CD8-positive, alpha-beta memory T cell (primary cell): ENCODE measurements around the gene RALGDS. TPM values are rescaled to one million over a fixed set of nuclear protein-coding genes. Genes with fewer than 3 reads are reported as not detected.
A peak's percentile ranks its signal among the peaks of the same experiment; 100 is the strongest.

Source experiments
- CTCF ChIA-PET: fragments of 350-600 bp; sonication (Branson Sonifier 250); formaldehyde crosslinking; loops from one replicate; lab custom pipeline; 2021; ENCODE audit warnings: antibody characterized with exemption; lab: Charles Lee
- POLR2A ChIA-PET: fragments of 350-600 bp; sonication (Branson Sonifier 250); formaldehyde crosslinking; loops from one replicate; lab custom pipeline; 2021; ENCODE audit warnings: antibody characterized with exemption; lab: Charles Lee
- DNase-seq, 5 donors: peaks; one replicate each; pipeline versions ENCODE4 v3.0.0 to v3.0.0-alpha.2; 2020 to 2022; ENCODE audit warnings: mixed read lengths in 1 of 5
- H3K27ac ChIP-seq: one replicate; pipeline ENCODE4 v1.7.0; 2013; ENCODE audit warnings: low read depth, mild to moderate bottlenecking, low read length, moderate library complexity
- H3K27me3 ChIP-seq: 2 replicates; pipeline ENCODE4 v1.7.0; 2013; ENCODE audit warnings: low read length, mild to moderate bottlenecking; ENCODE audit not compliant: insufficient read depth, poor library complexity, severe bottlenecking
- H3K36me3 ChIP-seq: 2 replicates; pipeline ENCODE4 v1.7.0; 2013; ENCODE audit warnings: mild to moderate bottlenecking, low read length, moderate library complexity; ENCODE audit not compliant: insufficient read depth
- H3K4me1 ChIP-seq: 2 replicates; pipeline ENCODE4 v1.7.0; 2013; ENCODE audit warnings: mild to moderate bottlenecking, low read length, moderate library complexity; ENCODE audit not compliant: insufficient read depth
- H3K4me3 ChIP-seq: 2 replicates; pipeline ENCODE4 v1.7.0; 2013; ENCODE audit warnings: mild to moderate bottlenecking, low read length
- H3K9me3 ChIP-seq: 2 replicates; pipeline ENCODE4 v1.7.0; 2013; ENCODE audit warnings: mild to moderate bottlenecking, low read length
- H3K27ac Mint-ChIP-seq, 8 donors: one replicate each; pipeline ENCODE4 v1.8.0; 2020 to 2021; ENCODE audit warnings: mixed read lengths in 8 of 8, mild to moderate bottlenecking in 6 of 8, inconsistent platforms in 3 of 8, moderate library complexity in 3 of 8
- H3K27me3 Mint-ChIP-seq, 2 donors: one replicate each; pipeline ENCODE4 v1.8.0; 2020 to 2021; ENCODE audit warnings: mixed read lengths in 2 of 2, mild to moderate bottlenecking in 1 of 2, moderate library complexity in 1 of 2
- H3K36me3 Mint-ChIP-seq, 3 donors: one replicate each; pipeline ENCODE4 v1.8.0; 2020 to 2021; ENCODE audit warnings: mixed read lengths in 3 of 3, inconsistent platforms in 1 of 3, mild to moderate bottlenecking in 1 of 3
- H3K4me1 Mint-ChIP-seq, 3 donors: one replicate each; pipeline ENCODE4 v1.8.0; 2020 to 2021; ENCODE audit warnings: mixed read lengths in 3 of 3, inconsistent platforms in 1 of 3, mild to moderate bottlenecking in 1 of 3
- H3K4me3 Mint-ChIP-seq, 7 donors: one replicate each; pipeline ENCODE4 v1.8.0; 2020 to 2021; ENCODE audit warnings: mixed read lengths in 7 of 7, mild to moderate bottlenecking in 6 of 7, moderate library complexity in 4 of 7, inconsistent platforms in 2 of 7
- H3K9me3 Mint-ChIP-seq, 5 donors: one replicate each; pipeline ENCODE4 v1.8.0; 2020 to 2022; ENCODE audit warnings: mixed read lengths in 5 of 5, mild to moderate bottlenecking in 3 of 5, moderate library complexity in 2 of 5, inconsistent platforms in 1 of 5
- polyA plus RNA-seq: library from polyadenylated mRNA; unstranded; fragments of 300-500 nt; fragmentation: Illumina TruSeq; gene quantifications from one replicate; pipeline ENCODE4 v1.2.3, GENCODE V29; 2021
- total RNA-seq, 2 experiments: library from RNA; stranded (reverse); gene quantifications; one replicate each; pipeline ENCODE4 v1.2.3, GENCODE V29; 2021

The RALGDS gene
- total and polyA plus RNA-seq, 3 experiments from 2014 or later, result 59.1 to 78.0 (median 67.8) TPM

- Mint-ChIP-seq H3K36me3 (peaks cover 0 to 15% (median 0%) of the 10 kb centered on the region in 3 donors), H3K27ac (peak overlapping the region; percentile 75 to 92 (median 84)), H3K4me3 (peak overlapping the region; percentile 64 to 90 (median 79)), H3K27me3 (no peaks in the 10 kb centered on the region), H3K9me3 (no peaks in the 10 kb centered on the region), H3K4me1 (peaks cover 33 to 43% (median 34%) of the 10 kb centered on the region in 3 donors)
- peak overlapping the region; percentile 69 for H3K27ac ChIP-seq
- H3K36me3 ChIP-seq, result no peaks in the 10 kb centered on the region
- DNase-seq, result peak; percentile 74 to 89 (median 78)
- peak overlapping the region; percentile 56 for H3K4me3 ChIP-seq
- peaks cover 32% of the 10 kb centered on the region for H3K4me1 ChIP-seq
- CTCF ChIA-PET, result interaction anchor here (0.7 to 11.8 kb wide), 11 partner anchors 13 to 127 kb away, joined by 3 to 521 read pairs (median 4); partner anchors contain the start of genes GTF3C5 and RALGDS
- POLR2A ChIA-PET, result interaction anchor here (0.5 to 3.3 kb wide), 5 partner anchors 16 to 330 kb away, joined by 3 to 16 read pairs (median 4); partner anchors contain the start of genes GTF3C5 and SLC2A6
- H3K9me3 ChIP-seq, result no peaks in the 10 kb centered on the region
- no peaks in the 10 kb centered on the region for H3K27me3 ChIP-seq
Observed at GRCh38 chr9:133149130-133150015, 28.3 kb upstream of the RALGDS start.

DNA sequence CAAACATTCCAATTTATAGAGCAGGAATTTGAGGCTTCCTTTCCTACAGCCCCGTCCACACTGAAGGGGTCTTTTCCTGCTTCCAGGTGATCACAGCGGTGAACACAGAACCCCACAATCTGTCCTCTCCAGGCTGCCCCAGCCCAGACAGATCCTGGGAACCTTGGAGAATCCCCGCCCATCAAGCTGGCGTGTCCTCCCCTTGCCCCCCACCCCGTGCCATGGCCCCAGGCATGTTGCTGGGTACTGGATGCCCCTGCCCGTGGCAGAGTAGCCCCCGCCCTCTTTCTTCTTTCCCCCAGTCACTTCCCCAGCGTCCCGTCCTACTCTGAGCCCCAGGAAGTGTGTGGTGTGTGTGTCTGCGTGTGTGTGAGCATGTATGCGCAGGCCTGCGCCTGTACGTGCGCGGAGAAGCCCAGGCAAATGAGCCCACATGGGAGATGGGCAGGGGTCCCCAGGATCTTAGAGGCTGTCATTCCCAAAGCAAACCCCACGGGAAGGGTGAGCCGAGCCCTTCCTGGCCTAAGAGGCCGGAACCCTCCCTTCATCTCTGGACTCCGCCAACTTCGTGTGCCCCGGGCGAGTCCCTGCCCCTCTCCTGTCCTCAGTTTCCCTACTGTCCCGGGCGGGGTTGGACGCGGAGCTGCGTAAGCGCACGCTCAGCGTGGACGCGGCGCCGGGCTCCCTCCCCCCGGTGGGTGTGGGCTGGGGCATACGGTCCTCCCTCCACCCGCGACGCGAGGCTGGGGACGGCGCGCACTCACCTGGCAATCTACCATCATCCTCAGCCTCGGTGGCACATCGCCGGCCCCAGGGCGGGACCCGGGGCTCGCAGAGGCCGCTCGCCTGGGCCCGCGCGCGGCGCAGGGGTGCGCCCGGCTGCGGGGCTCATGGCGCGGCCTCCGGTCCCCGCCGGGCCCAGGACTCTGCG, 27.4 kb upstream of the RALGDS start:
- ChIA-PET CTCF (interaction anchor here (0.7 to 11.8 kb wide), 24 partner anchors 8 to 795 kb away, joined by 3 to 521 read pairs (median 6); partner anchors contain the start of genes GTF3C5 and RALGDS), POLR2A (interaction anchor here (1.1 to 3.3 kb wide), 5 partner anchors 15 to 118 kb away, joined by 4 to 16 read pairs (median 5); partner anchors contain the start of gene GTF3C5)
- H3K9me3 ChIP-seq, result no peaks in the 10 kb centered on the region
- peak overlapping the region; percentile 95 for H3K27ac ChIP-seq
- H3K27me3 Mint-ChIP-seq, result no peaks in the 10 kb centered on the region
- peaks cover 39 to 50% (median 40%) of the 10 kb centered on the region in 3 donors for H3K4me1 Mint-ChIP-seq
- H3K27ac Mint-ChIP-seq, result peak overlapping the region; percentile 98 to 100 (median 99)
- no peaks in the 10 kb centered on the region for H3K27me3 ChIP-seq
- H3K4me3 Mint-ChIP-seq, result peak overlapping the region; percentile 86 to 95 (median 91)
- peaks cover 0 to 15% (median 0%) of the 10 kb centered on the region in 3 donors for H3K36me3 Mint-ChIP-seq
- no peaks in the 10 kb centered on the region for H3K9me3 Mint-ChIP-seq
- H3K36me3 ChIP-seq, result no peaks in the 10 kb centered on the region
- peak overlapping the region; percentile 88 for H3K4me3 ChIP-seq
- peak; percentile 49 to 82 (median 73) for DNase-seq
- H3K4me1 ChIP-seq, result peaks cover 37% of the 10 kb centered on the region

GRCh38 chr9:133147412-133148198, 26.6 kb upstream of the RALGDS start:
- Histone ChIP-seq H3K4me3 (peak overlapping the region; percentile 88), H3K9me3 (no peaks in the 10 kb centered on the region), H3K36me3 (no peaks in the 10 kb centered on the region), H3K4me1 (peaks cover 46% of the 10 kb centered on the region), H3K27me3 (no peaks in the 10 kb centered on the region), H3K27ac (peak overlapping the region; percentile 95)
- Mint-ChIP-seq H3K27me3 (no peaks in the 10 kb centered on the region), H3K4me1 (peaks cover 45 to 59% (median 46%) of the 10 kb centered on the region in 3 donors), H3K36me3 (peaks cover 0 to 15% (median 0%) of the 10 kb centered on the region in 3 donors), H3K4me3 (peak overlapping the region; percentile 86 to 95 (median 91)), H3K27ac (peak overlapping the region; percentile 98 to 100 (median 99)), H3K9me3 (no peaks in the 10 kb centered on the region)
- ChIA-PET CTCF (interaction anchor here (0.7 to 11.8 kb wide), 25 partner anchors 9 to 794 kb away, joined by 3 to 521 read pairs (median 6); partner anchors contain the start of genes GTF3C5 and RALGDS), POLR2A (interaction anchor here (1.3 to 3.3 kb wide), 3 partner anchors 15 to 117 kb away, joined by 5 to 16 read pairs (median 7); partner anchors contain the start of gene GTF3C5)
- peak; percentile 79 to 91 (median 82) for DNase-seq

- Mint-ChIP-seq H3K4me1 (peaks cover 52 to 66% (median 53%) of the 10 kb centered on the region in 3 donors), H3K4me3 (peak overlapping the region in 5 of 7 donors; percentile 61 to 95 (median 90)), H3K27me3 (no peaks in the 10 kb centered on the region), H3K9me3 (no peaks in the 10 kb centered on the region), H3K36me3 (peaks cover 0 to 15% (median 0%) of the 10 kb centered on the region in 3 donors), H3K27ac (peak overlapping the region; percentile 98 to 100 (median 99))
- H3K4me1 ChIP-seq, result peaks cover 53% of the 10 kb centered on the region
- ChIA-PET POLR2A (interaction anchor here (1.6 to 3.3 kb wide), 2 partner anchors 14 to 116 kb away, joined by 7 to 16 read pairs; partner anchors contain the start of gene GTF3C5), CTCF (interaction anchor here (0.7 to 11.8 kb wide), 20 partner anchors 10 to 793 kb away, joined by 3 to 521 read pairs (median 6); partner anchors contain the start of genes GTF3C5 and RALGDS)
- H3K9me3 ChIP-seq, result no peaks in the 10 kb centered on the region
- H3K4me3 ChIP-seq, result no peak overlapping the region
- peak overlapping the region; percentile 95 for H3K27ac ChIP-seq
- H3K27me3 ChIP-seq, result no peaks in the 10 kb centered on the region
- H3K36me3 ChIP-seq, result no peaks in the 10 kb centered on the region
- DNase-seq, result no peak
Observed at GRCh38 chr9:133146746-133147411, 25.8 kb upstream of the RALGDS start.

DNA sequence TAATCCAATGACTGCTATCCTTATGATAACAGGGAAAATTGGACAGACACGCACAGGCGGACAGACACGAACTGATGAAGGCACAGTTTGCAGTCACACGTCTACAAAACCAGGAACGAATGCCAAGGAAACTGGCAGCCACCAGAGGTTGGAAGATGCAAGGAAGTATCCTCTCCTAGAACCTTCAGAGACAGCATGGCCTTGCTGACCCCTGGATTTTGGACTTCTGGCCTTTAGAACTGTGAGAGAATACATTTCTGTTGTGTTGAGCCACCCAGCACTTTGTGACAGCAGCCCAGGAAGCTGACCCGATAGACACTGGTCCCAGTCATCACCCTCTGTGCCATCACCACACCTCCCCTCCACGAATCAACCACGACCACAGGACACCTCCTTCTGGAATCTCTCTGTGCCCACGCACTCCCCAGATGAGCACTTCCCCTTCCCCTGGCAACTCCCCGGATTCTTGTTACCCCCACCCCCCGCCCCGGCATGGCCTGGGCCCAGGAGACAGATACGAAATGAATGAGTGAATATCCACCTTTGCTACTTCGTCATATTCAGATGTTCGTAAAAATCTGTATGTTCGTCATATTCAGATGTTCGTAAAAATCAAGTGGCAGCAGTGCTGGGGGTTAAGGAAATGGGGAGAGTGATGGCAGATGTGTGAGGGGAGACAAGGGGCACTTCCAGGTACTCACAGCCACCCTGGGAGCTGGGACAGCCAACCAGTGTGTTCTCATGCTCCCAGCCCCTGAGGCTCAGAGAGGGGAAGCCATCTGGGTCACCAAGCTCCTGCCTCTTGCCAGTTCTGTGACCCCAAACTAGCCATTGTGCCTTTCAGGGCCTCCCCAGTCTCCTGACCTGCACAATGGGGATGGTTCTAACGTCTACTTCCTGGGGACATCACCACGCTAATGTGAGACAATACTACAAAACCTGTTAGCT, 24.1 kb upstream of the RALGDS start:
- H3K4me3 ChIP-seq, result peak overlapping the region; percentile 20
- peaks cover 0 to 15% (median 0%) of the 10 kb centered on the region in 3 donors for H3K36me3 Mint-ChIP-seq
- no peaks in the 10 kb centered on the region for H3K36me3 ChIP-seq
- ChIA-PET POLR2A (interaction anchor here (0.8 to 2.9 kb wide), 11 partner anchors 11 to 115 kb away, joined by 3 to 67 read pairs (median 6); partner anchors contain the start of genes GTF3C5 and RALGDS), CTCF (interaction anchor here (0.7 to 11.8 kb wide), 26 partner anchors 11 to 225 kb away, joined by 3 to 521 read pairs (median 6); partner anchors contain the start of genes GFI1B, GTF3C5 and RALGDS)
- H3K9me3 Mint-ChIP-seq, result no peaks in the 10 kb centered on the region
- H3K27me3 Mint-ChIP-seq, result no peaks in the 10 kb centered on the region
- peaks cover 63 to 82% (median 64%) of the 10 kb centered on the region in 3 donors for H3K4me1 Mint-ChIP-seq
- H3K4me3 Mint-ChIP-seq, result peak overlapping the region in 6 of 7 donors; percentile 41 to 82 (median 80)
- H3K9me3 ChIP-seq, result no peaks in the 10 kb centered on the region
- H3K27ac ChIP-seq, result peak overlapping the region; percentile 85
- no peak for DNase-seq
- H3K4me1 ChIP-seq, result peaks cover 70% of the 10 kb centered on the region
- H3K27me3 ChIP-seq, result no peaks in the 10 kb centered on the region
- H3K27ac Mint-ChIP-seq, result peak overlapping the region; percentile 91 to 100 (median 98)
